Activated T-helper 1 cell treated with Interleukin-2 at 50 U/mL for 16 hours (primary cell): ENCODE data around the gene PARD3B.

ENCODE experiments used
- DNase-seq: peaks from one replicate; pipeline ENCODE4 v3.0.0-alpha.2; 2020; ENCODE audit warnings: low read depth

PARD3B gene

GRCh38 chr2:205012961-205013360 lies 467.7 kb downstream of the PARD3B start:
- DNase-seq = no peak

GRCh38 chr2:205013586-205013985 lies 468.3 kb downstream of the PARD3B start:
- DNase-seq = no peak

GRCh38 chr2:205014201-205014600 lies 468.9 kb downstream of the PARD3B start:
- no peak for DNase-seq

GRCh38 chr2:205017381-205017780 lies 472.1 kb downstream of the PARD3B start:
- DNase-seq = no peak

DNA sequence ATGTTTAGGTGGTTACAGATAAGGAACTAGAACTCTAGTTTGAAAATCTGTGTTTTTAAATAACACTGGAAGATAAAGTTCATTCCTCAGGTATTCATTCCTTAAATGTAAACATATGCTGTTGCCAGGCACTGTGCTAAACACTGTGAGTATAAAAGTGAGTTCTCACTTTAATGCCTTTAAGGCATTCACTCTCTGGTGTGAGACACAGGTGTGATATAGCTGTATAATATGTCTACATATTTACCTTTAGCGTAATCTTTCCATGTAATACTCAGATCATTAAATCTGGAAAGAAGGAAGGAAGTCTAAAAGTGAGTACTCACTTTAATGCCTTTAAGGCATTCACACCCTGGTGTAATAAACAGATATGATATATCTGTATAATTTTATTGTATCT lies 472.6 kb downstream of the PARD3B start:
- DNase-seq = no peak

GRCh38 chr2:205020673-205021072 lies 475.4 kb downstream of the PARD3B start:
- DNase-seq = no peak

GRCh38 chr2:205022841-205023240 lies 477.6 kb downstream of the PARD3B start:
- DNase-seq = no peak

- DNase-seq = no peak
Observed at GRCh38 chr2:205024822-205025518, 479.7 kb downstream of the PARD3B start.

DNA sequence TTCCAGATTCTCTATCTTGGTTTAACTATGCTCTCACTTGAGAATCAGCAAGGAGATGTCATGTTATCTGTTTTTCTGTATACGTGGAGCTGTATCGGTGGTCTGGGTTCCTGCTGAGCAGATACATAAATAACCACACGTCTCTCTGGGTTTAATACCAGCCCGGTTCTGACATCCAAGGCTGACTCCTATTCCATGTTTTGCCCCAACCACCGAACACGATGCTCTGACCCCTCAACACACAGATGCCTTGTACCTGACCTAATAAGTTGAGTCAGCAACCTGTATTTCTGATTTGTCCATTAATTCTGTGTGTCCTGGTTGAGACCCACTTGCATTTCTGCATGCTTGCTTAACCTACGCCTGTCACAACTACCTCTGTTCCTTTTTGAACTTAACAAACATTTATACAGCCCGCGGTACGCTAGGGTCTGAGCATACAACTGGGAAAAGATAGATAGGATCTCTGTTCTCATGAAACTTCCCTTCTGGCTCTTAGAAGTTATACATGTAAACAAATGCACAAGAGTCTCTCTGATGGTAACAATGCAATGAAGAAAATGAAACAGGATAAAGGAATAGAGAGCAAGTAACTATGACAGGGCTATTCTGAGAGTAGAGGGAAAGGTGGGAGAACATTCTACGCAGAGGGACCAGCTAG lies 480.4 kb downstream of the PARD3B start:
- no peak for DNase-seq

- DNase-seq = no peak
Observed at GRCh38 chr2:205030695-205031094, 485.4 kb downstream of the PARD3B start.

GRCh38 chr2:205032093-205032551 lies 486.8 kb downstream of the PARD3B start:
- no peak for DNase-seq

GRCh38 chr2:205033431-205033830 lies 488.2 kb downstream of the PARD3B start:
- no peak for DNase-seq

GRCh38 chr2:205034034-205034433 lies 488.8 kb downstream of the PARD3B start:
- DNase-seq = no peak

DNA sequence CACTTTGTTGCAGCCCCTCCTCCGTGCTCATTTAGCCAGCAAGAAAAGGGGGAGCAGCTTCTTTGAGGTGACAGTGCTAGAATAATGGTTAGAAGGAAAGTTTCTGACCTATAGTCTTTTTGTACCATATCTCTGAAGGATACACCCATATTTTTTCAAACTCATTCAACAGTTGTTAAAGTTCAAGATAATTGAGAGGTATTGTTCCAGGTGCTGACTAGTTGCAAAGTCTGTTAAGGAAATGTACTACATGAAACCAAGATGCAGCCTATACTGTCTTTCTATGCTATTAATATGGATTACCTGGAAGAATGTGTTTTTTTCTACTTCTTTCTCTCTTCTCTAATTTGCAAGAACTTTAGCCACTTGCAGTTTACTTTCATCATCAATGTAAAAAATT lies 495.0 kb downstream of the PARD3B start:
- DNase-seq = no peak

DNA sequence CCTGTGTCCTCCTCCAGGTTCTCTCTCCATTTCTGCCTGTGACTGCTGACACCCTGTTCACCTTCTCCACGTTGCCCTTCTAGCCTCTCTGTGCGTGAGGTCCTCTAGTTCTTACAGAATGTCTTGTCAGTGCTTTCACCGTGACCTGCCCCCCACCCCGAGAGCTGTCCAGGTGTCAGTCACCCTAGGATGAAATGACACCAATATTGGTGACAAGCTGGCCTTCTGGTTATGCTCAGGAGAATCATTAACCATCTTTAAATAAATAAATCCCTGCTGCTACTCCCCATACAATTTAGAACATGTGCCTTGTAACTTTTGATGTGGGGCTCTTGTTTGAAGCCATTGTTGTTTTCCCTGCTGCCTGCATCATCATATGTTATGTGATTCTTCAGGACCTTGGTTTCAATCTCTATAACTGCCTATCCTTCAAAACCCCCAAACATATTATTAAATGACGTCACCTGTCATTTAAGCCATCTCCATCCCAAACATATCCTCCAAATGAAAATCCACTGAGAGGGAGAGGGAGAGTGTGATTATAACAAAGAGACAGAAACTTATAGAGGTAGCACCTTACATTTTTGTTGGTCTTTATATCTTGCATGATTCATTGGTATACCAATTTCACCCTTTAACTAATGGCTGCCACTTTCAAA lies 496.3 kb downstream of the PARD3B start:
- DNase-seq = no peak

GRCh38 chr2:205043285-205043684 lies 498.0 kb downstream of the PARD3B start:
- DNase-seq = no peak

DNA sequence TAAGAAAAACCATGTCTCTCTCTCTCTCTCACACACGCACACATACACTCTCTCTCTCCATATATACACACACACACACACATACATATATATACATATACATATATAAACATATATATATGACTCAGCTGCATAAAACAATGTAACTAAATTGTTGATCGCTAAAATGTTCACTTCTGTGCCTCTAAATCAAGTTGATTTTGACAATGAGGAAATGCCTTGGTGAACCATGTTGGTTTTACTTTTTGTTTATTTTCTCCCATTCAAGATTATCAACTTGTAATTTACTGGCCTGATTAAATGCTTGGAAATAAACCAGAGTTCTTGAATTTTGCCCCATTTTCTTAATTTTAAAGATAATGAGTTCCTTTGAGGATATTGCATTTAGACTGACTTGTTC lies 500.4 kb downstream of the PARD3B start:
- DNase-seq = no peak

- DNase-seq = no peak
Observed at GRCh38 chr2:205047273-205047839, 502.1 kb downstream of the PARD3B start.

DNA sequence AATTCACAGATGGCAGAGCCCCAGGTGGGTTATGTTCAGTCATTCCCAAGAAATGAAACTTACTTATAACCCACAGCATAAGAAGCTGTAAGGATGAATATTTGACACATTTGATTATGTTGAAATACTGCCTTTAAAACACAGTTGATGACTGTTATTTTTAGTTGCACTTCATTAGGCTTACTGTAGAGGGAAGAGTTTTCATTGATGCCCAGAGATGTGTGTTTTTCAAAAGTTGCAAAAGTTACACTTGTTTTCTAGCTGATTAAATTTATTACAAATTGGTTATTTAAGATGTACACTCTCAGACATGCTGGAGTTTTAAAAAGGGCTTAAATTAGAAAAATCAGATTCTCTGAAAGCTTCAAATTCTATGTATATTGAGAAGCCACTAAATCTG lies 506.1 kb downstream of the PARD3B start:
- DNase-seq = no peak

GRCh38 chr2:205052781-205053180 lies 507.5 kb downstream of the PARD3B start:
- DNase-seq = no peak

DNA sequence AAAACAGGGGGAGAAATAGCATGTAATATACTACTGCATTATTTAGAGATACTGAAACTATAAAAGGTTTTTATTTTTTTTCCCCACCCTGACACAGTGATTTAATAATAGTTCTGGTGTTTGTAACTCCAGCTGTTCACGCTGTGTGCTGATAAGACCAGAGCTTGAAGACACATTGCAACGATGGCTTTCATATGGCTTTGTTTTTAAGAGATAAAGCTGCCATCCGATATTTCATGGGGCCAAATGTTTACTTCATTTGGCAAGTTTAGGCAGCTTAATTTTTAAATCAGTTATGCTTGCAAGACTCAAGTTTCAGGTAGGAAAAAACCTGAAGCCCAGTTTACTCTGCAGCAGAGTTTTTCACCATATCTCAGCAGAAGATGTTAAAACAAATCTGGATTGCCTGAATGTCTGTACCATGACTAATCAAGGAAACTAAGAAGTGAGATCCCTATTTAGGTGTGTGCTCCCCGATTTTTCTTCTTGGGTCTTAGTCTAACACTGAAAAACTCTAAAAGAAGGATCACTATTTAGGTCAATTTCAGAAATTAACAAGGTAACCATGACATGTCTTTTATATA lies 508.6 kb downstream of the PARD3B start:
- no peak for DNase-seq

- no peak for DNase-seq
Observed at GRCh38 chr2:205054789-205055188, 509.5 kb downstream of the PARD3B start.

GRCh38 chr2:205055251-205055650 lies 510.0 kb downstream of the PARD3B start:
- no peak for DNase-seq
